NCI-H1417 treated with DMSO at 0.1 percent for 48 hours (cell line): Measurements from ENCODE around the gene MATK.
"Not testable (repeated sequence)": the region's sequence is repeated elsewhere in the genome, so short reads cannot be mapped to it uniquely, and the experiment has no call there.

Experiments
- DNase-seq: peaks from one replicate; lab custom pipeline; 2025; lab: John Stamatoyannopoulos, UW

The MATK gene

GRCh38 chr19:3785938-3786824 is at the start of gene MATK:
Gene MATK (minus strand): TSS chr19:3786381. CDS start chr19:3785135, 1,246 bp downstream.
- no peak for DNase-seq

GRCh38 chr19:3835055-3835435 is 48.9 kb upstream of the MATK start:
- DNase-seq, result no peak

- no peak for DNase-seq
Observed at GRCh38 chr19:3834349-3835054, 48.3 kb upstream of the MATK start.

GRCh38 chr19:3833578-3834348 is 47.6 kb upstream of the MATK start:
- no peak for DNase-seq

- no peak for DNase-seq
Observed at GRCh38 chr19:3832001-3832400, 45.8 kb upstream of the MATK start.

- no peak for DNase-seq
Observed at GRCh38 chr19:3831601-3832000, 45.4 kb upstream of the MATK start.

- DNase-seq, result no peak
Observed at GRCh38 chr19:3830621-3831589, 44.7 kb upstream of the MATK start.

GRCh38 chr19:3827306-3827705 is 41.1 kb upstream of the MATK start:
- DNase-seq, result no peak

- no peak for DNase-seq
Observed at GRCh38 chr19:3826163-3826562, 40.0 kb upstream of the MATK start.

- no peak for DNase-seq
Observed at GRCh38 chr19:3825286-3825956, 39.2 kb upstream of the MATK start.

GRCh38 chr19:3823350-3823713 is 37.2 kb upstream of the MATK start:
- DNase-seq, result no peak

GRCh38 chr19:3822683-3823349 is 36.6 kb upstream of the MATK start:
- DNase-seq, result no peak

GRCh38 chr19:3821857-3822364 is 35.7 kb upstream of the MATK start:
- DNase-seq, result no peak

- DNase-seq, result no peak
Observed at GRCh38 chr19:3821156-3821555, 35.0 kb upstream of the MATK start.

GRCh38 chr19:3819989-3820388 is 33.8 kb upstream of the MATK start:
- no peak for DNase-seq

- no peak for DNase-seq
Observed at GRCh38 chr19:3818918-3819317, 32.7 kb upstream of the MATK start.

- DNase-seq, result no peak
Observed at GRCh38 chr19:3818466-3818865, 32.3 kb upstream of the MATK start.

- DNase-seq, result no peak
Observed at GRCh38 chr19:3817761-3818160, 31.6 kb upstream of the MATK start.

GRCh38 chr19:3816566-3817218 is 30.5 kb upstream of the MATK start:
- no peak for DNase-seq

GRCh38 chr19:3816148-3816547 is 30.0 kb upstream of the MATK start:
- DNase-seq, result not testable (repeated sequence)
